Sigmoid colon (tissue), 4 donors: Measurements from ENCODE around the gene BCAR3.

Experiments used
- CTCF ChIP-seq, 4 experiments: fragments of 450-650 bp in 3 of 4; fragments of 200-600 bp in 1 of 4; IDR thresholded peaks; one replicate each; pipeline ENCODE4 v1.5.1; 2016 to 2019; ENCODE audit warnings: antibody characterized with exemption in 4 of 4, mild to moderate bottlenecking in 3 of 4, moderate library complexity in 2 of 4
- EP300 ChIP-seq, 4 donors: sonication (generic); formaldehyde crosslinking; IDR thresholded peaks; one replicate each; pipeline ENCODE4 v1.6.1; 2017; ENCODE audit warnings: antibody characterized with exemption in 4 of 4
- POLR2A ChIP-seq, 2 donors: fragments of 450-650 bp; IDR thresholded peaks; one replicate each; pipeline ENCODE4 v1.6.1; 2016; ENCODE audit warnings: antibody characterized with exemption in 2 of 2, mild to moderate bottlenecking in 2 of 2, moderate library complexity in 2 of 2
- POLR2AphosphoS5 ChIP-seq, 4 donors: sonication (generic); formaldehyde crosslinking; IDR thresholded peaks; one replicate each; pipeline ENCODE4 v1.6.1; 2017; ENCODE audit warnings: antibody characterized with exemption in 4 of 4

GRCh38 chr1:93619507-93620171 lies 62.0 kb downstream of the BCAR3 start:
- no peak for TF ChIP-seq CTCF (IDR thresholded peaks at IDR 0.05)
- no peak for TF ChIP-seq POLR2AphosphoS5 (IDR thresholded peaks at IDR 0.05)
- no peak for TF ChIP-seq POLR2A (IDR thresholded peaks at IDR 0.05)
- TF ChIP-seq EP300 (IDR thresholded peaks at IDR 0.05) = no peak
